ENCODE measurements around the gene ECEL1.
"Not testable (repeated sequence)": the region's sequence is repeated elsewhere in the genome, so short reads cannot be mapped to it uniquely, and the experiment has no call there.

DNA sequence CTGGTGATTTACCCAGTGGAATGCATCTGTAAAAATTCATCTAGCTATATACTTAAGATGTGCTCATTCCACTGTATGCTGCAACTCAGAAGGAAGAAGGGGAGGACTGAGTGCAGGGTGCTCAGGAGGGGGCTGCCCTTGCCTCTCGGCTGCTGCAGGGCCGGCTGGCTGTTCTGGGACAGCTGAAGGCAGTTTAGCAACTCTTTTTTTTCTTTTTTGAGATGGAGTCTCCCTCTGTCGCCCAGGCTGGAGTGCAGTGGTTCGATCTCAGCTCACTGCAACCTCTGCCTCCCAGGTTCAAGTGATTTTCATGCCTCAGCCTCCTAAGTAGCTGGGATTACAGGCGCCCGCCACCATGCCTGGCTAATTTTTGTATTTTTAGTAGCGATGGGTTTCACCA lies 45.2 kb upstream of the ECEL1 start:
- TF ChIP-seq, protein P1, sequence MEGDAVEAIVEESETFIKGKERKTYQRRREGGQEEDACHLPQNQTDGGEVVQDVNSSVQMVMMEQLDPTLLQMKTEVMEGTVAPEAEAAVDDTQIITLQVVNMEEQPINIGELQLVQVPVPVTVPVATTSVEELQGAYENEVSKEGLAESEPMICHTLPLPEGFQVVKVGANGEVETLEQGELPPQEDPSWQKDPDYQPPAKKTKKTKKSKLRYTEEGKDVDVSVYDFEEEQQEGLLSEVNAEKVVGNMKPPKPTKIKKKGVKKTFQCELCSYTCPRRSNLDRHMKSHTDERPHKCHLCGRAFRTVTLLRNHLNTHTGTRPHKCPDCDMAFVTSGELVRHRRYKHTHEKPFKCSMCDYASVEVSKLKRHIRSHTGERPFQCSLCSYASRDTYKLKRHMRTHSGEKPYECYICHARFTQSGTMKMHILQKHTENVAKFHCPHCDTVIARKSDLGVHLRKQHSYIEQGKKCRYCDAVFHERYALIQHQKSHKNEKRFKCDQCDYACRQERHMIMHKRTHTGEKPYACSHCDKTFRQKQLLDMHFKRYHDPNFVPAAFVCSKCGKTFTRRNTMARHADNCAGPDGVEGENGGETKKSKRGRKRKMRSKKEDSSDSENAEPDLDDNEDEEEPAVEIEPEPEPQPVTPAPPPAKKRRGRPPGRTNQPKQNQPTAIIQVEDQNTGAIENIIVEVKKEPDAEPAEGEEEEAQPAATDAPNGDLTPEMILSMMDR (IDR thresholded peaks at IDR 0.05) = not testable (repeated sequence)
- not testable (repeated sequence) for TF ChIP-seq POLR2A (IDR thresholded peaks at IDR 0.05)

All from Peyer's patch (tissue), 4 donors.